Adrenal gland (tissue), 5 donors: ENCODE measurements around the gene PTPRD.

Experiments used
- POLR2A ChIP-seq, 2 donors: fragments of 450-650 bp; IDR thresholded peaks; one replicate each; pipeline ENCODE4 v1.6.1; 2017; ENCODE audit warnings: antibody characterized with exemption in 2 of 2, mild to moderate bottlenecking in 2 of 2, moderate library complexity in 1 of 2
- TF ChIP-seq, protein P1 (sequence below), 6 experiments: fragments of 450-650 bp in 4 of 6; fragments of 200-600 bp in 2 of 6; sonication (generic) in 1 of 6; IDR thresholded peaks; 1 replicate in 5 of 6; 2 replicates in 1 of 6; pipeline versions ENCODE4 v1.5.1 to v1.8.0; 2016 to 2021; ENCODE audit warnings: antibody characterized with exemption in 6 of 6, mild to moderate bottlenecking in 2 of 6, moderate library complexity in 1 of 6
- donor health status: DM: no; HTN: no; CAD: no.

DNA sequence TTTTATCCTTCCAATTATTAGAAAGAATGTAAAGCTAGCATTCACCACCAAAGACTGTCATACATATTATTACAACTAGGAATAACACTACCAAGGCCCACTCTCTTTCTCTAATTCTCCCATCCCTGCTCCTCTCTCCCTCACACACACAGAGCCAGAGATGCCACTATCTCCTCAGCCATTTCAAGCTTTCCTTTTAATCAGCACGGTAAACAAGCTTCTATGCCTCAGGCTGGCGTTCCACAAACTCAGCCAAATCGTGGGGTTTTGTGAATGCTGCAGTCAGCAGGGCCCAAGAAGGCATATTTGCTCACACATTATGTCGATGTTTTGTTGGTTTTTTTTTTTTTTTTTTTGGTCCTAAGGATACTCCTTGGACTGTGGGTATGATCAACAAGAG lies 1833.3 kb downstream of the PTPRD start:
- TF ChIP-seq, protein P1, sequence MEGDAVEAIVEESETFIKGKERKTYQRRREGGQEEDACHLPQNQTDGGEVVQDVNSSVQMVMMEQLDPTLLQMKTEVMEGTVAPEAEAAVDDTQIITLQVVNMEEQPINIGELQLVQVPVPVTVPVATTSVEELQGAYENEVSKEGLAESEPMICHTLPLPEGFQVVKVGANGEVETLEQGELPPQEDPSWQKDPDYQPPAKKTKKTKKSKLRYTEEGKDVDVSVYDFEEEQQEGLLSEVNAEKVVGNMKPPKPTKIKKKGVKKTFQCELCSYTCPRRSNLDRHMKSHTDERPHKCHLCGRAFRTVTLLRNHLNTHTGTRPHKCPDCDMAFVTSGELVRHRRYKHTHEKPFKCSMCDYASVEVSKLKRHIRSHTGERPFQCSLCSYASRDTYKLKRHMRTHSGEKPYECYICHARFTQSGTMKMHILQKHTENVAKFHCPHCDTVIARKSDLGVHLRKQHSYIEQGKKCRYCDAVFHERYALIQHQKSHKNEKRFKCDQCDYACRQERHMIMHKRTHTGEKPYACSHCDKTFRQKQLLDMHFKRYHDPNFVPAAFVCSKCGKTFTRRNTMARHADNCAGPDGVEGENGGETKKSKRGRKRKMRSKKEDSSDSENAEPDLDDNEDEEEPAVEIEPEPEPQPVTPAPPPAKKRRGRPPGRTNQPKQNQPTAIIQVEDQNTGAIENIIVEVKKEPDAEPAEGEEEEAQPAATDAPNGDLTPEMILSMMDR (IDR thresholded peaks at IDR 0.05), result no peak
- TF ChIP-seq POLR2A (IDR thresholded peaks at IDR 0.05), result no peak
